GM10847 (cell line): ENCODE results near the gene MPZL2.

Experiments
- POLR2A ChIP-seq: IDR thresholded peaks from 2 replicates; pipeline ENCODE4 v1.6.1; 2011; ENCODE audit not compliant: insufficient read length; ENCODE audit errors: extremely low read depth

The MPZL2 gene

GRCh38 chr11:118291477-118292135 is 27.5 kb upstream of the MPZL2 start:
- no peak for TF ChIP-seq POLR2A

- TF ChIP-seq POLR2A = no peak
Observed at GRCh38 chr11:118290923-118291322, 26.8 kb upstream of the MPZL2 start.

- TF ChIP-seq POLR2A = no peak
Observed at GRCh38 chr11:118289401-118289800, 25.3 kb upstream of the MPZL2 start.

GRCh38 chr11:118287006-118287405 is 22.9 kb upstream of the MPZL2 start:
- TF ChIP-seq POLR2A = no peak

- TF ChIP-seq POLR2A = no peak
Observed at GRCh38 chr11:118286545-118286944, 22.4 kb upstream of the MPZL2 start.

GRCh38 chr11:118283756-118284350 is 19.8 kb upstream of the MPZL2 start:
- TF ChIP-seq POLR2A = no peak

- TF ChIP-seq POLR2A = no peak
Observed at GRCh38 chr11:118283037-118283636, 19.0 kb upstream of the MPZL2 start.

GRCh38 chr11:118282606-118283005 is 18.5 kb upstream of the MPZL2 start:
- TF ChIP-seq POLR2A = no peak

GRCh38 chr11:118281284-118281683 is 17.2 kb upstream of the MPZL2 start:
- TF ChIP-seq POLR2A = no peak

GRCh38 chr11:118277312-118277711 is 13.2 kb upstream of the MPZL2 start:
- no peak for TF ChIP-seq POLR2A

- no peak for TF ChIP-seq POLR2A
Observed at GRCh38 chr11:118276422-118276821, 12.3 kb upstream of the MPZL2 start.

- no peak for TF ChIP-seq POLR2A
Observed at GRCh38 chr11:118275176-118275575, 11.1 kb upstream of the MPZL2 start.

- TF ChIP-seq POLR2A = no peak
Observed at GRCh38 chr11:118274186-118274585, 10.1 kb upstream of the MPZL2 start.

- TF ChIP-seq POLR2A = no peak
Observed at GRCh38 chr11:118272001-118272400, 7.9 kb upstream of the MPZL2 start.

GRCh38 chr11:118267486-118267885 is 3.4 kb upstream of the MPZL2 start:
- no peak for TF ChIP-seq POLR2A

- TF ChIP-seq POLR2A = no peak
Observed at GRCh38 chr11:118265954-118266353, 1.9 kb upstream of the MPZL2 start.
